ENCODE results near the gene LRRN2.

LRRN2 gene

GRCh38 chr1:204592246-204592948 lies 93.1 kb downstream of the LRRN2 start:
- no peak for TF ChIP-seq ZBTB7A (IDR thresholded peaks at IDR 0.05; ENCODE audit: low read depth)

- TF ChIP-seq TEAD4 (IDR thresholded peaks at IDR 0.05) (0 out of 2 replicates have a peak, but pooled peaks have one; percentile 19), FOXM1 (IDR thresholded peaks at IDR 0.05; ENCODE audit: borderline replicate concordance, low read depth) (no peak), REST (IDR thresholded peaks at IDR 0.05; ENCODE audit: low read depth) (no peak)
Measured at GRCh38 chr1:204591473-204592090, 94.0 kb downstream of the LRRN2 start.

- TF ChIP-seq NFIC (IDR thresholded peaks at IDR 0.05) = no peak
- no peak for TF ChIP-seq EP300 (IDR thresholded peaks at IDR 0.05; ENCODE audit: borderline replicate concordance)
- TF ChIP-seq EGR1 (IDR thresholded peaks at IDR 0.05) = no peak
- no peak for TF ChIP-seq MAX (IDR thresholded peaks at IDR 0.05)
- no peak for TF ChIP-seq CREB1 (IDR thresholded peaks at IDR 0.05; ENCODE audit: low read depth)
- no peak for TF ChIP-seq REST (IDR thresholded peaks at IDR 0.05; ENCODE audit: low read depth)
- no peak for TF ChIP-seq TEAD4 (IDR thresholded peaks at IDR 0.05)
- no peak for TF ChIP-seq YY1 (IDR thresholded peaks at IDR 0.05; ENCODE audit: low read depth)
- TF ChIP-seq TAF1 (IDR thresholded peaks at IDR 0.05; ENCODE audit: low read depth) = no peak
- TF ChIP-seq USF1 (IDR thresholded peaks at IDR 0.05) = no peak
- TF ChIP-seq ZBTB7A (IDR thresholded peaks at IDR 0.05; ENCODE audit: low read depth) = no peak
- TF ChIP-seq TCF12 (IDR thresholded peaks at IDR 0.05; ENCODE audit: low read depth) = no peak
- TF ChIP-seq CEBPB (IDR thresholded peaks at IDR 0.05) = no peak
- TF ChIP-seq FOXM1 (IDR thresholded peaks at IDR 0.05; ENCODE audit: borderline replicate concordance, low read depth) = no peak
- TF ChIP-seq RAD21 (IDR thresholded peaks at IDR 0.05; ENCODE audit: low read depth) = no peak
Measured at GRCh38 chr1:204589409-204590038, 96.0 kb downstream of the LRRN2 start.

GRCh38 chr1:204588826-204589225 lies 96.7 kb downstream of the LRRN2 start:
- TF ChIP-seq REST (IDR thresholded peaks at IDR 0.05; ENCODE audit: low read depth) = no peak

- no peak for TF ChIP-seq TAF1 (IDR thresholded peaks at IDR 0.05; ENCODE audit: low read depth)
- no peak for TF ChIP-seq MAX (IDR thresholded peaks at IDR 0.05)
Measured at GRCh38 chr1:204587621-204588020, 97.9 kb downstream of the LRRN2 start.

All from Ishikawa (cell line).